Hepatocyte (in vitro differentiated cells): ENCODE results near the gene RANGAP1. TPM values are rescaled to one million over a fixed set of nuclear protein-coding genes. Genes with fewer than 3 reads are reported as not detected.
A peak's percentile ranks its signal among the peaks of the same experiment; 100 is the strongest.

Experiments used
- DNase-seq: peaks from one replicate; pipeline ENCODE4 v3.0.0-alpha.2; 2016; ENCODE audit warnings: low spot score
- H2AFZ ChIP-seq: fragments of 200-600 bp; sonication (generic); 2 replicates; pipeline ENCODE4 v1.6.0; 2016; ENCODE audit warnings: antibody characterized with exemption, mild to moderate bottlenecking
- H3K27ac ChIP-seq: fragments of 200-600 bp; sonication (generic); 2 replicates; pipeline ENCODE4 v1.5.1; 2016; ENCODE audit warnings: mild to moderate bottlenecking
- H3K27me3 ChIP-seq: fragments of 200-600 bp; sonication (generic); 2 replicates; pipeline ENCODE4 v1.6.1; 2016
- H3K36me3 ChIP-seq: fragments of 200-600 bp; sonication (generic); replicated peaks from 2 replicates; pipeline ENCODE4 v1.5.1; 2016; ENCODE audit warnings: low read depth; ENCODE audit not compliant: insufficient read depth
- H3K4me1 ChIP-seq: fragments of 200-600 bp; sonication (generic); 2 replicates; pipeline ENCODE4 v1.5.1; 2016; ENCODE audit warnings: mild to moderate bottlenecking, moderate library complexity; ENCODE audit not compliant: insufficient read depth
- H3K4me2 ChIP-seq: fragments of 200-600 bp; sonication (generic); 2 replicates; pipeline ENCODE4 v1.6.0; 2016
- H3K4me3 ChIP-seq: fragments of 200-600 bp; sonication (generic); 2 replicates; pipeline ENCODE4 v1.5.1; 2016; ENCODE audit warnings: mild to moderate bottlenecking
- H3K79me2 ChIP-seq: fragments of 200-600 bp; sonication (generic); 2 replicates; pipeline ENCODE4 v1.6.0; 2017; ENCODE audit warnings: mild to moderate bottlenecking
- H3K9me2 ChIP-seq: fragments of 200-600 bp; sonication (generic); replicated peaks from 2 replicates; pipeline ENCODE4 v1.6.0; 2017; ENCODE audit warnings: mild to moderate bottlenecking; ENCODE audit not compliant: insufficient read depth
- H3K9me3 ChIP-seq: fragments of 200-600 bp; sonication (generic); 2 replicates; pipeline ENCODE4 v1.5.1; 2016; ENCODE audit warnings: low read depth, mild to moderate bottlenecking
- H4K20me1 ChIP-seq: fragments of 200-600 bp; sonication (generic); 2 replicates; pipeline ENCODE4 v1.6.0; 2016; ENCODE audit warnings: mild to moderate bottlenecking; ENCODE audit not compliant: insufficient read depth, poor library complexity, severe bottlenecking
- CTCF ChIP-seq: fragments of 200-600 bp; sonication (generic); IDR thresholded peaks from 2 replicates; pipeline ENCODE4 v1.5.1; 2016; ENCODE audit warnings: antibody characterized with exemption, mild to moderate bottlenecking; ENCODE audit not compliant: poor library complexity
- EZH2 ChIP-seq: fragments of 200-600 bp; sonication (generic); IDR thresholded peaks from 2 replicates; pipeline ENCODE4 v1.6.1; 2016; ENCODE audit warnings: antibody characterized with exemption, mild to moderate bottlenecking, borderline replicate concordance
- EZH2phosphoT487 ChIP-seq: fragments of 200-600 bp; sonication (generic); IDR thresholded peaks from one replicate; pipeline ENCODE4 v1.6.1; 2018; ENCODE audit warnings: antibody characterized with exemption, mild to moderate bottlenecking, low read depth, moderate library complexity; ENCODE audit not compliant: unreplicated experiment, severe bottlenecking
- WGBS: methylation state at CpG from one replicate; pipeline ENCODE4 v1.1.6; 2016; ENCODE audit warnings: low lambda C conversion rate; ENCODE audit errors: missing lambda C conversion rate; 5-methylcytosine and 5-hydroxymethylcytosine counted together
- polyA plus RNA-seq: library from polyadenylated mRNA; unstranded; fragments of >200 nt; fragmentation: Nextera tagmentation; extraction: Ambion mirVana; gene quantifications from 2 replicates; pipeline ENCODE4 v1.2.1, GENCODE V29; 2016
- total RNA-seq: library from RNA; depleted of rRNA; stranded (reverse); fragments of >200 nt; gene quantifications from 2 replicates; pipeline ENCODE4 v1.2.3, GENCODE V29; 2014

Gene RANGAP1
- total and polyA plus RNA-seq, 2 experiments from 2014 or later, result 35.2 to 38.1 TPM

- no peaks in the 10 kb centered on the region for H3K9me3 ChIP-seq
- no peaks in the 10 kb centered on the region for H3K36me3 ChIP-seq
- H3K4me3 ChIP-seq, result peak overlapping the region; percentile 94
- peak; percentile 65 for DNase-seq
- no peaks in the 10 kb centered on the region for H3K9me2 ChIP-seq
- H3K79me2 ChIP-seq, result peaks cover 66% of the 10 kb centered on the region
- peaks cover 19% of the 10 kb centered on the region for H3K4me1 ChIP-seq
- TF ChIP-seq EZH2 (no peak), CTCF (no peak), EZH2phosphoT487 (no peak)
- peak overlapping the region; percentile 93 for H3K4me2 ChIP-seq
- peaks cover under 1% of the 10 kb centered on the region for H4K20me1 ChIP-seq
- H3K27me3 ChIP-seq, result no peaks in the 10 kb centered on the region
- peak overlapping the region; percentile 93 for H2AFZ ChIP-seq
- WGBS, result 1% methylated on average over 17 of the region's 60 CpGs
- peak overlapping the region; percentile 97 for H3K27ac ChIP-seq
These were observed 16.2 kb upstream of the RANGAP1 start for GRCh38 chr22:41302021-41302767.

- DNase-seq, result peak; percentile 93
- no peak for TF ChIP-seq EZH2phosphoT487
- TF ChIP-seq CTCF, result peak; percentile 49
- TF ChIP-seq EZH2, result no peak
- no peaks in the 10 kb centered on the region for H3K36me3 ChIP-seq
- WGBS, result under 1% methylated on average over 71 of the region's 74 CpGs
- peaks cover 58% of the 10 kb centered on the region for H3K79me2 ChIP-seq
- no peaks in the 10 kb centered on the region for H3K9me3 ChIP-seq
- peak within 1 kb of the TSS; percentile 94 for H2AFZ ChIP-seq
- peak within 1 kb of the TSS; percentile 93 for H3K4me2 ChIP-seq
- no peaks in the 10 kb centered on the region for H3K27me3 ChIP-seq
- H3K4me3 ChIP-seq, result peak within 1 kb of the TSS; percentile 94
- H3K9me2 ChIP-seq, result no peaks in the 10 kb centered on the region
- peaks cover 19% of the 10 kb centered on the region for H3K4me1 ChIP-seq
- peak within 1 kb of the TSS; percentile 97 for H3K27ac ChIP-seq
- H4K20me1 ChIP-seq, result no peaks in the 10 kb centered on the region
These were observed 15.4 kb upstream of the RANGAP1 start, which contains the start of gene ZC3H7B for GRCh38 chr22:41301085-41302020. TSS of gene ZC3H7B (plus strand) at chr22:41301525. CDS start at chr22:41320661, 19,136 bp downstream.

- Histone ChIP-seq H3K4me3 (peak overlapping the region; percentile 94), H3K9me3 (no peaks in the 10 kb centered on the region), H3K4me2 (peak overlapping the region; percentile 93), H3K9me2 (no peaks in the 10 kb centered on the region), H3K4me1 (peaks cover 19% of the 10 kb centered on the region), H4K20me1 (no peaks in the 10 kb centered on the region), H3K79me2 (peaks cover 51% of the 10 kb centered on the region), H2AFZ (peak overlapping the region; percentile 94), H3K36me3 (no peaks in the 10 kb centered on the region), H3K27me3 (no peaks in the 10 kb centered on the region), H3K27ac (peak overlapping the region; percentile 97)
- no peak for DNase-seq
- 56% methylated on average over 7 of the region's 7 CpGs for WGBS
- TF ChIP-seq CTCF (no peak), EZH2phosphoT487 (no peak), EZH2 (no peak)
These were observed 14.7 kb upstream of the RANGAP1 start for GRCh38 chr22:41300661-41301060.
